ENCODE data around the gene AAR2. TPM values are rescaled to one million over a fixed set of nuclear protein-coding genes. Genes with fewer than 3 reads are reported as not detected.

Gene AAR2
- 10 to 100 TPM; 40.7 to 49.4 (median 46.0) TPM for polyA plus RNA-seq (ENCODE audit: insufficient read length in 4 of 4)

- peak; percentile 47 to 70 (median 62) for DNase-seq (ENCODE audit: low read depth in 4 of 4, low spot score in 2 of 4)
Observed at GRCh38 chr20:36235892-36236785, at the start of gene AAR2. AAR2 (plus strand) TSS chr20:36236478; CDS start chr20:36239869, 3,391 bp downstream.

DNA sequence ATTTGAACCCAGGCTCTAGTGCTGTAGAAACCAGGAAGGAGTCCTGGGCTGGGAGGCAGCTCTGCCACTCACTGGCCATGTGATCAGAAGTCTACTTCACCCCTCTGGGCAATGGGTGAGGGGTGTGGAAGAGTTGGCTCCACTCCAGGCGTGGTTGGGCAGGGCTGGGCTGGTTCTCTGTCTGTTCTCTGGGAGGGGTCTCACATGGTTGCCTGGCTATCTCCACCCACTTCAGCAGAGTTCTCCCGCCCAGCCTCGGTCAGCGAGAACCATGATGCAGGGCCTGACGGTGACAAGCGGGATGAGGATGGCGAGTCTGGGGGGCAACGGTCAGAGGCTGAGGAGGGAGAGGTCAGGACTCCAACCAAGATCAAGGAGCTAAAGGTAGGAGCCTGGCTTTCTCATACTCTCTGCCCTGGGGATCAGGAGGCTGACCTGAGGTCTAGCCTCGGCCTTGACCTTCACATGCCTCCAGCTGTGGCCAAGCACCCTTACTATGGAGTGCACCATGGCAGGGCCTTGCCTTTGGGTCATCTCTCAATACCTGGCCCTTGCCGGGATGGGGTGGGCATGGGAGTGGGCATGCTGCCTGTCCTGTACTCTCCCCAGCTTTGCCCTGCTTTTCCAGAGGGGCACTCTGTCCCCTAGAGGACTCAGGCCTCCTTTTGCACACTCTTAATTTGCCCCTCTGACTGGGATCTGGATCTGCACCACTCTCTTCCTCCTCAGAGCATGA is 42.1 kb upstream of the AAR2 start:
- no peak for DNase-seq (ENCODE audit: low read depth in 4 of 4, low spot score in 2 of 4)

DNA sequence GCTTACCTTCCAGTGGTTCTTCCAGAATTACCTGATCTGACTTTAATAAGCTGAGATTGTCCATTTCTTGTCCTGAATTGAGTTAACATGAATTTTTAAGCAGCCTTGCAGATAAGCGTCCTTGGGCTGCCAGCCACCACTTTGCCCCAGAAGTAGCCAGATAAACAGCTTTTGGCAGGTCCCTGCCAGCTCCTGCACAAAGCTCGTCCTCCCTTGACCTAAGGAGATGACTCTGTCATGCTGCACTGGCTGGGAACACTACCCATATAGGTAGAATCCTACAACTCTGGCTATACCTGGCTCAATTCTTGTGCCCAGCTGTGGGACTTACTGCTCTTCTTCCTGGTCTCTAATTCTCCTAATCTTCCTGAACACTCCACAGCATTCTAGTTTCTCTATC is 39.6 kb upstream of the AAR2 start:
- no peak for DNase-seq (ENCODE audit: low read depth in 4 of 4, low spot score in 2 of 4)

DNA sequence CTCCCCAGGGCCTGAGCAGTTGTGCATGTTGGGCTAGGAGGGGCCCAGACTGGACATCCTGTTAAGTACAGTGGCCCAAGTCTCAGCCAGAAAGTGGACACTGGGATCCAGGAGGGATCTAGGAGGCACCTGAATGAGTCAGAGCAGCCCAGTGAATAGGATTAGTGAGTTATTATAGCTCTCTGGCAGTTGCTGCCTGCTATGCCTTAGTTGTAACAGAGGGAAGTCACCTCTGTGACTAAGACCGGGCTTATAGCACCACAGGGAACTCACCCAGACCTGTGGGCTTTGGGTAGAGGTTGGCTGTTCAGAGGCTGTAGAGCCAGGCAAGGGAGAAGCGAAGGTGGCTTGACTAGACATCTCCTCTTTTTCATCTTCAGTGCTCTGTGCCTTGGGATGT is 39.0 kb upstream of the AAR2 start:
- no peak for DNase-seq (ENCODE audit: low read depth in 4 of 4, low spot score in 2 of 4)

GRCh38 chr20:36199345-36200257 is 36.7 kb upstream of the AAR2 start:
- peak; percentile 40 to 62 (median 54) for DNase-seq (ENCODE audit: low read depth in 4 of 4, low spot score in 2 of 4)

- DNase-seq (ENCODE audit: low read depth in 4 of 4, low spot score in 2 of 4) = no peak
Observed at GRCh38 chr20:36200451-36200850, 35.8 kb upstream of the AAR2 start.

GRCh38 chr20:36201198-36201597 is 35.1 kb upstream of the AAR2 start:
- no peak for DNase-seq (ENCODE audit: low read depth in 4 of 4, low spot score in 2 of 4)

DNA sequence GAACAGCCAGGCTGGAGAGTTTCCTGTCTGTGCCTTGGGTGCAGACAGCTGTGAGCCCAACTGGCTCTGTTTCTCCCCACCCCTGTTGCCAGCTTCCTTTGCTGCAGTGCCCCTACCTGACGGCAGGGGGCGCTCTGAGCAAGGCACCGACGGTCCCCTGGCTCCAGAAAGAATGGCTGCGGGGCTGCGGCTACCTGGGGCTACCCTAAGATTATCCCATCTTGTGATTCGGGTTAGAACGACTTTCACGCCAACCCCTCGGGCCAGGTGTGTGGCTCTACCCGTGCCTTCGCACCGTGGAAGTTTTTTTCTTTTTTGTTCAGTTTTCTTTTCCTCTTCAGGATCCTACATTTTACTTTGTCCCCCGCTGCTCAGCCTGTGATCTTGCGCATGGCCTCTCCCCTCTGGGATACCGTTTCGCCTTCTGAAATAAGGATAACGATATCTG is 33.4 kb upstream of the AAR2 start:
- peak in 1 of 4 donors; percentile 29 for DNase-seq (ENCODE audit: low read depth in 4 of 4, low spot score in 2 of 4)

- DNase-seq (ENCODE audit: low read depth in 4 of 4, low spot score in 2 of 4) = no peak
Observed at GRCh38 chr20:36203861-36204260, 32.4 kb upstream of the AAR2 start.

DNA sequence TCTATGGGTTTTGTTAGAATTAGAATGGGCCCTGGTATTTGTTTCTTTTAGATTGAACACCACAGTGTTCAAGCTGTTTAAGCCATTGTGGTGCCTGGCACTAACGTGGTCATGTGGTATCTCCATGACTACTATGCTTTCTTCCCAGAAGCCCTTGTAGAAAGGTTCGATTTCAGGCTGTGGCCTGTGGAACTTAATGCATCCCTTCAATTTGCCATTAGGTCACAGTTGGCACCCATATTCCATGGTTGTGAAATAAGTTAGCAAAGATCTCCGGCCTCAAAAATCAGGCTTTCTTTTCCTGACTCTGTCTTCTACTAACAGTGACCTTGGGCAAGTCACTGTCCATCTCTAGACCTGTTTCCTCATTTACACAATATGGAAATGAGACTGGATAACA is 31.3 kb upstream of the AAR2 start:
- no peak for DNase-seq (ENCODE audit: low read depth in 4 of 4, low spot score in 2 of 4)

- DNase-seq (ENCODE audit: low read depth in 4 of 4, low spot score in 2 of 4) = peak in 1 of 4 donors; percentile 4
Observed at GRCh38 chr20:36206068-36206467, 30.2 kb upstream of the AAR2 start.

GRCh38 chr20:36206641-36207040 is 29.6 kb upstream of the AAR2 start:
- DNase-seq (ENCODE audit: low read depth in 4 of 4, low spot score in 2 of 4) = no peak

- no peak for DNase-seq (ENCODE audit: low read depth in 4 of 4, low spot score in 2 of 4)
Observed at GRCh38 chr20:36207602-36208001, 28.7 kb upstream of the AAR2 start.

DNA sequence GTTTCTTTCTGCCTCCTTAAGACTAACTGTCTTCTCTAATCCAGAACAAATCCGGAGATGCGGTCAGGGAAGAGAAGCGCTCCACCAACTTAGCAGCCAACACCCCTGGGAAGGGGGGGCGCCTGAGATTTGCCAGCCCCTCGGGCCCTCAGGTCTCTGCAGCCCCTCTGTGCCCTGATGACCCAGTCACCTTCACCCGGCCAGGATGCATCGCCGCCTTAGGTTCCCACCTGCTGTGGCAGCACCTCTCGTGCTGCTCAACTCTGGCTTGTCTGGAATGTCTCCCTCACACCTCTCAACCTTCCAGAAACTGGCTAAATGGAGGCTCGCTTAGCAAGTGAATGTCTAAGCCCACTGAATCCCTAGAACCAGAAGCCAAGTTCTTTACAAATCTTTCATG is 28.0 kb upstream of the AAR2 start:
- no peak for DNase-seq (ENCODE audit: low read depth in 4 of 4, low spot score in 2 of 4)

DNA sequence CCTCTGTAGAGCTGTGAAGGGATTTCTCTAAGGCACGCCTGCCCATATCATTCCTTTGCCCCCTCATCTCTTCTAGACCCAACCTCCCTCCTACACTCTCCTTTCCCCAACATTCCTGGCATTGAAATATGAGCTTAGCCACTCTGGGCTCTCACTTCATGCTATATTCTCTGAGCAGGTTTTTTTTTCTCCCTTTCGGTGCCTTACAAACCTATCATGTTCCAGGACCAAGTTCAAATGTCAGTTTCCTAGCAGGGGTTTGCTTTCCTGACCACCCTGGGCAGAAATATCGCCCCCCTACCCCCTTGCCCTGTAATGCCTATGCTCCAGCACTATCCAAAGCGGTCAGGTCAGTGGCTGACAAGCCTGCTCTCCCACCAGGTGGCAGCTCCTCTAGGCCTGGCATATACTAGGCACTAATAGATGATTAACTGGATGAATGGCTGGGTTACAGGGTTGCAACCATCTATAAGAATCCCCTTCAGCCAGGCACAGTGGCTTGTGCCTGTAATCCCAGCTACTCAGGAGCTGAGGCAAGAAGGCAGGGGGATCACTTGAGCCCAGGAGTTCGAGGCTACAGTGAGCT is 25.7 kb upstream of the AAR2 start:
- peak; percentile 20 to 47 (median 42) for DNase-seq (ENCODE audit: low read depth in 4 of 4, low spot score in 2 of 4)

GRCh38 chr20:36213362-36213761 is 22.9 kb upstream of the AAR2 start:
- no peak for DNase-seq (ENCODE audit: low read depth in 4 of 4, low spot score in 2 of 4)

DNA sequence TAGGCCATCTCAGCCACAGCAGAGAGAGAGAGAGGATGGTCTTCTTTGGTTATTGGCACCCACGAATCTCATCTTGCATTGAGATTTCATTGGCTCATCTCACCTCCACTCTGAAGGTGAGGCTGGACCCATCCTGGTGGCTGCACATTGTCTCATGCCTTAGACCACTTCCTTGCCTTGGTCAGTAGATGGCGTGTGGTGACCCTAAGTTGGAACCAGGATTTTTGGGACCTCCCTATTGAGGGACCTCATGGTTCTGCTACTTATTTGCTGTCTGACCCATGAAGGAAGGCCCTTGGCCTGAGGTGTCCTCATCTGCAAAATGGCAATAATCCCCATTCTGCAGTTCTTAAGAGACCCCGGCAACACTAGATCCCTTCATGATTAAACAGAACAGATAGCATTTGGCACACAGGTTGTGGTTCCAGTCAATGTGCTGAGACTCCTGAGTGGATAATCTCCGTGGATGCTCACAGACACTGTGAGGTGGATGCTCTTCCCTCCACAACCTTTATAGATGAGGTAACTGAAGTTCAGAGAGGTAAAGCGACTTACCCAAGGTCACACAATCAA is 21.5 kb upstream of the AAR2 start:
- no peak for DNase-seq (ENCODE audit: low read depth in 4 of 4, low spot score in 2 of 4)

GRCh38 chr20:36215778-36216177 is 20.5 kb upstream of the AAR2 start:
- DNase-seq (ENCODE audit: low read depth in 4 of 4, low spot score in 2 of 4) = no peak

DNA sequence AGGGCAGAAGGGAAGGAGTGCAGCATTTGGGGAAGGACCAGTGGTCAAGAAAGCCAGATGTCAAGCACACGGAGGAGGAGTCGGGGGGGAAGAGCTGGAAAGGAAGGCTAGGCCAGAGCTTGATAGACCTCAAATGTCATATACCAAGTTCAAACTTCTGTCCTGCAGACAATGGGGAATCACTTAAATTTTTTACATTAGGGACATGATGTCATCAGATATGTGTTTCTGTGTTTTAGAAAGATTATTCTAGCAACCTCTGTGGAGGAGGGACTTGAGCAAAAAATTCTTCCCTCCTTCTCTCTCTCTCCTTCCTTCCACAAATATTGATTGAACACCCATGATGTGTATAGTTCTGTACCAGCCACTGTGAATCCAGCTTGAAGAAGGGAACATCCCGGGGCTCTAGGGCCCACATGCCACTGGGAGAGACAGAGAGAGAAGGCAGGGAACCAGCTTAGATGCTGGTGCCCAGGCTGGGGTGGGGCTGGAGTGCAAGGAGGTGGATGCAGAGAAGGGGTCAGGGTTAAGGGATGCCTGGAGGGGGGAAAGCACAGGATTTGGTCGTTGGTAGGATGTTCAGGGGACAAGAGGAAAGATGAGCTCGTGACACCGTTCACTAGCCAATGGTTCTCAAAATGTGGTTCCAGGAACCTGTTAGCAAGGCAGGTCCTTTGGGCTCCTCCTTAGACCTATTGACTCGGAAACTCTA is 19.8 kb upstream of the AAR2 start:
- no peak for DNase-seq (ENCODE audit: low read depth in 4 of 4, low spot score in 2 of 4)

Measured in left renal cortex interstitium (tissue), 4 donors.